HG03159 (cell line): ENCODE results near the gene FMN1.

ENCODE experiments used
- ATAC-seq: cut with Tn5 transposase; IDR thresholded peaks from one replicate; pipeline ENCODE4 v1.9.1; 2021; ENCODE audit warnings: mild to moderate bottlenecking, moderate library complexity; ENCODE audit not compliant: unreplicated experiment

The FMN1 gene

GRCh38 chr15:32743411-32744140 is 450.9 kb downstream of the FMN1 start:
- no peak for ATAC-seq

DNA sequence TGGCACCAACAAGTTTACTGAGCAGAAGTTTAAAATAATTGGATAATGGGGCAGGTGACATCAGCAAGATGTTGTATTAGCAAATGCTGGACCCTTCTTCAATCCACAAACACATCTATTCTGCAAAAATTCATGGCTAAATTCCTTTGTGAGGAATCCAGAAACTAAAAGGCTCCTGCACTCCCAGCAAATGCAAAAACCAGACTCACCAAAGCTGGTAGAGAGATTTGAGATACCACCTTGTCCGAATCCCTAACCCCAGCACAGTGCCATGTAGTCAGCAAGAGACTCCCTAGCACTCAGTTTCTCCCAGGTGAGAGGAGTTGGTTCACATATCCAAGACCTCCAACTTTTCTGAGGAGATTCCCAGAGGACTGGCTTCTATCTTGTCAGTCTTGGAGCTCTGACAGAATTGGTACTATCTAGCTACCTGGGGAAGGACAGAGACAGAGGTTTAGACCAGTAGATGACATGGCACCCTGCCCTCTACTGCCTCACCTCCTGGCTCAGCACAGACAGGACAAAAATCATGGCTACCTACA is 454.9 kb downstream of the FMN1 start:
- no peak for ATAC-seq

DNA sequence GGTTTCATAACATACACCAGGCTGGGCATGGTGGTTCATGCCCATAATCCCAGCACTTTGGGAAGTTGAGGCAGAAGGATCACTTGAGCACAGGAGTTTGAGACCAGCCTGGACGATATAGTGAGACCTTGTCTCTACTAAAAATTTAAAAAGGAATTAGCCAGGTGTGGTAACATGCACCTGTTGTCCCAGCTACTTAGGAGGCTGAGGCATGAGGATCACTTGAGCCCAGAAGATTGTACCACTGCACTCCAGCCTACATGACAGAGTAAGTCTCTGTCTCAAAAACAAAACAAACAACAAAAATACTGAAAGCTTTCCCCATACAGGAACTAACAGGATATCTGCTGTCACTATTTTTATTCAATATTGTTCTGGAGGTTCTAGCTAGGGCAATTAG is 455.8 kb downstream of the FMN1 start:
- ATAC-seq: no peak

DNA sequence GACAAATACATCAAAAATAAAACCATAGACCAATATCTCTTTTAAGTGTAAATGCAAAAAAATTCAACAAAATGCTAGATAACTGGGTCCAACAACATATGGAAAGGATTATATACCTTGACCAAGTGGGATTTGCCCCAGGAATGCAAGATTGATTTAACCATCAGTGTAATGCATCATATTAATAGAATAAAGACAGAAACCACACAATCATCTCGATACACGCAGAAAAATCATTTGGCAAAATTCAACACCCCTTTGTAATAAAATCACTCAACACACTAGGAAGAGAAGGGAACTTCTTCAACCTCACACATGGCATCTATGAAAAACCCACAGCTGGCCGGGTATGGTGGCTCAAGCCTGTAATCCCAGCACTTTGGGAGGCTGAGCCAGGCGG is 457.2 kb downstream of the FMN1 start:
- no peak for ATAC-seq

GRCh38 chr15:32736701-32737061 is 457.8 kb downstream of the FMN1 start:
- no peak for ATAC-seq

GRCh38 chr15:32735989-32736700 is 458.4 kb downstream of the FMN1 start:
- no peak for ATAC-seq

DNA sequence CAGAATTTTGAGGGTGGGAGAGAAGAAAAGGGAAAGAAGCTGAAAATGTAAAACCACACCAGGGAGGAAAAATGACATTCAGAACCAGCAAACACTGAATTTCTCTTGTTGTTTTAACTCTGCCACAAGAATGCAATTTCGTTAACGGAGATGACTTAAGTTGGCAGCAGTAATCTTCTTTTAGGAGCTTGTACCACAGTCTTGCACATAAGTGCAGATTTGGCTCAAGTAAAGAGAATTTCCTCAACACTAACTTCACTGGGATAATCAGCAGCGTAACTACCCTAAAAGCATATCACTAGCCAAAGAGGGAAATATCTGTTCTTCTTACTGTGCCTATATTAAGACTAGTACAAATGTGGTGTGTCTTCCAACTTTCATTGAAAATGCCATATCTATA is 461.2 kb downstream of the FMN1 start:
- no peak for ATAC-seq

DNA sequence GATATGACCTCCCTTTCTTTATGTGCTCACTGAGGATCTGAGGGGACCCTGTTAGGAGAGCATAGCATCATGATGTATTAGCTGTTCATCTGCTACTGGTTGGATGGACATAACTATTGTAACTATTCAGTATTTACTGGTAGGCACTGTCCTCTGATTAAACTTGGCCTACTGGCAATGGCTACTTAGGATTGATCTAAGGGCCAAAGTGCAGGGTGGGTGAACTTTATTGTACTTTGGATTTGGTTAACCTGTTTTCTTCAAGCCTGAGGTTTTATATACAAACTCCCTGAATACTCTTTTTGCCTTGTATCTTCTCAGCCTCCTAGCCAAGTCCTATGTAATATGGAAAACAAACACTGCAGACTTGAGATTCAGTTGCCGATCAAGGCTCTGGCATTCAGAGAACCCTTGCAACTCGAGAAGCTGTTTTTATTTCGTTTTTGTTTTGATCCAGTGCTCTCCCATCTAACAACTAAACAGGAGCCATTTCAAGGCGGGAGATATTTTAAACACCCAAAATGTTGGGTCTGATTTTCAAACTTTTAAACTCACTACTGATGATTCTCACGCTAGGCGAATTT is 461.8 kb downstream of the FMN1 start:
- ATAC-seq: no peak

DNA sequence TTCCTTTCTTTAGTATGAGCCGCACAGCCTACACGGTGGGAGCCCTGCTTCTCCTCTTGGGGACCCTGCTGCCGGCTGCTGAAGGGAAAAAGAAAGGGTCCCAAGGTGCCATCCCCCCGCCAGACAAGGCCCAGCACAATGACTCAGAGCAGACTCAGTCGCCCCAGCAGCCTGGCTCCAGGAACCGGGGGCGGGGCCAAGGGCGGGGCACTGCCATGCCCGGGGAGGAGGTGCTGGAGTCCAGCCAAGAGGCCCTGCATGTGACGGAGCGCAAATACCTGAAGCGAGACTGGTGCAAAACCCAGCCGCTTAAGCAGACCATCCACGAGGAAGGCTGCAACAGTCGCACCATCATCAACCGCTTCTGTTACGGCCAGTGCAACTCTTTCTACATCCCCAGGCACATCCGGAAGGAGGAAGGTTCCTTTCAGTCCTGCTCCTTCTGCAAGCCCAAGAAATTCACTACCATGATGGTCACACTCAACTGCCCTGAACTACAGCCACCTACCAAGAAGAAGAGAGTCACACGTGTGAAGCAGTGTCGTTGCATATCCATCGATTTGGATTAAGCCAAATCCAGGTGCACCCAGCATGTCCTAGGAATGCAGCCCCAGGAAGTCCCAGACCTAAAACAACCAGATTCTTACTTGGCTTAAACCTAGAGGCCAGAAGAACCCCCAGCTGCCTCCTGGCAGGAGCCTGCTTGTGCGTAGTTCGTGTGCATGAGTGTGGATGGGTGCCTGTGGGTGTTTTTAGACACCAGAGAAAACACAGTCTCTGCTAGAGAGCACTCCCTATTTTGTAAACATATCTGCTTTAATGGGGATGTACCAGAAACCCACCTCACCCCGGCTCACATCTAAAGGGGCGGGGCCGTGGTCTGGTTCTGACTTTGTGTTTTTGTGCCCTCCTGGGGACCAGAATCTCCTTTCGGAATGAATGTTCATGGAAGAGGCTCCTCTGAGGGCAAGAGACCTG is 463.5 kb downstream of the FMN1 start:
- no peak for ATAC-seq

GRCh38 chr15:32729700-32730395 is 464.7 kb downstream of the FMN1 start:
- no peak for ATAC-seq

GRCh38 chr15:32723171-32723948 is 471.2 kb downstream of the FMN1 start:
- peak; percentile 91 for ATAC-seq

GRCh38 chr15:32722136-32722535 is 472.4 kb downstream of the FMN1 start:
- no peak for ATAC-seq

DNA sequence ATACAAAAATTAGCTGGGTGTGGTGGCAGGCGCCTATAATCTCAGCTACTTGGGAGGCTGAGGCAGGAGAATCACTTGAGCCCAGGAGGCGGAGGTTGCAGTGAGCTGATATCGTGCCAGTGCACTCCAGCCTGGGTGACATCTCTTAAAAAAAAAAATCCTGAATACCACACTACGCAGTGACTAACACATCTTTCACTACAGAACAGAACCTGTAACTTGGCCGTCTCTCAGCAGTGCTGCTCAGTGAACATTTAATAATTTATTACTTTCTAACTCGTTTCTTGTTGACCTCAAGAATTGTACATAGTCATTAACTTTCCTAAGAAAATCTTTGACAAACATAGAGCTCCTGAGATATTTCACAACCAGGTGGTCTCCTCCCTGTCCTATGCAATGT is 472.9 kb downstream of the FMN1 start:
- no peak for ATAC-seq

GRCh38 chr15:32718821-32719716 is 475.4 kb downstream of the FMN1 start:
- no peak for ATAC-seq

GRCh38 chr15:32718227-32718820 is 476.2 kb downstream of the FMN1 start:
- ATAC-seq: no peak

DNA sequence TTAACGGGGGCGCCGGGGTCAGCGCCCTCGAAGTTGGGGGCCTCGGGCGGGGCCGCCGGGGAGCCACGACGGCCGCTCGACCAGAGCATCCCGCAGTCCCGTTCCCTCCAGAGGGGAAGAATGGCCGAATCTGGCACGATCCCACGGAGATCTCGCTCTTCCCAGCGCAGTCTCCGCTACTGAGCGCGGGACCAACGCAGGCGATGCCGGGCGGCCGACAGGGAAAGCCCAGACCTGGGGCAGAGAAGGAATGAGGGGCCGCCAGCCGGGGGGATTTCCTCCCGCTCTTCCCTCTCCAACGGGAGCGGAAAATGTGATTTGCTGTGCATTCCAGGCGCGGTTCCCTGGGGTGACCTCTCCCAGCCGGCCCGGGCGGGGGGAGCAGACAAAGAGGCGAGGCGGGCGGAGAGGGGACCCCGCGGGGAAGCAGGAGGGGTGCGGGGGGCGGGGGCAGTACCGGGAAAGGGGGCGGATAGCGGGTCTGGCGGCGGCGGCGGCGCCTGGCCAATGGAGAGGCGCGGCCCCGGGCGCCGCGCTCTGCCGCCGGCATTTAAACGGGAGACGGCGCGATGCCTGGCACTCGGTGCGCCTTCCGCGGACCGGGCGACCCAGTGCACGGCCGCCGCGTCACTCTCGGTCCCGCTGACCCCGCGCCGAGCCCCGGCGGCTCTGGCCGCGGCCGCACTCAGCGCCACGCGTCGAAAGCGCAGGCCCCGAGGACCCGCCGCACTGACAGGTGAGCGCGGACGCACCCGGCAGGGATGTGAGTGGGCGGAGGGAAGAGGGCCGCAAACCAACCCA is 476.9 kb downstream of the FMN1 start, which contains the start of gene GREM1:
GREM1 (plus strand) TSS at position 579 of the 801 bp plus-strand sequence. CDS start 12,687 bp downstream, outside the sequence.
- ATAC-seq: no peak

DNA sequence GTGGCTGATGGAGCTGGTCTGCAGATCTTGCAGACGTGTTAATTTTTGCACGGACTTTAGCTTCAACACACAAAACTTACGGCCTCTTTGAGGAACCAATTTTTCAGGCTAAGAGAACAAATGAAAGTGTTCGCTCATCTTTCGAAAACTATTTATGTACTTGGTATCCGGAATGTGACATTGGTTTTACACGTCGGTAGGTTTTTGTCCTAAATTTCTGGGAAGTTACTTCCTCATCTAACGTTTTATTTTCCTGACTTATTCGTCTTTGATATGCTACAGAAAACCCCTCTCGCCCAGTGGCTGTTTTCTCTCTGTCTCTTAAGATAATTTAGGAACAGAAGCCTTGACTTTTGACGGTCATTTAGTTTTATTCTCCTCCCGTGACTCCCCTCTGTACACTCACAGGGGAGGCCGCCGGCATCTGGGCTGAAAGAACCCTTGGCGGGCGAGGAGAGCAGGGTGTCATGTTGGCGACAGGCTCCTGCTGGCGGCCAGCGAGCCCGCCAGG is 477.5 kb downstream of the FMN1 start:
- no peak for ATAC-seq
